PFSK-1 (cell line): ENCODE results near the gene PAX1.

Experiments used
- FOXP2 ChIP-seq: optimal IDR thresholded peaks from 2 replicates; pipeline ENCODE3; 2011; ENCODE audit warnings: borderline replicate concordance, control low read depth, inconsistent platforms; ENCODE audit not compliant: insufficient read depth; ENCODE audit errors: extremely low read length, extremely low read depth
- POLR2AphosphoS5 ChIP-seq: IDR thresholded peaks from 2 replicates; pipeline ENCODE4 v1.6.1; 2012; ENCODE audit warnings: low read depth, mild to moderate bottlenecking, control low read depth, low read length, moderate library complexity
- REST ChIP-seq, 2 experiments: IDR thresholded peaks; 2 replicates each; pipeline versions ENCODE4 v1.6.1 to v1.8.0; 2011 to 2012; ENCODE audit warnings: low read depth in 2 of 2, low read length in 2 of 2, control low read depth in 1 of 2, inconsistent platforms in 1 of 2, mild to moderate bottlenecking in 1 of 2, moderate library complexity in 1 of 2; ENCODE audit not compliant: insufficient read depth in 1 of 2
- SIN3A ChIP-seq: IDR thresholded peaks from 2 replicates; pipeline ENCODE4 v1.6.1; 2012; ENCODE audit warnings: mild to moderate bottlenecking, low read length, moderate library complexity, borderline replicate concordance; ENCODE audit not compliant: insufficient read depth
- TAF1 ChIP-seq: IDR thresholded peaks from 2 replicates; pipeline ENCODE4 v1.6.1; 2012; ENCODE audit warnings: low read length, control low read depth, borderline replicate concordance; ENCODE audit not compliant: insufficient read depth

The PAX1 gene

GRCh38 chr20:21741266-21741665 lies 35.8 kb downstream of the PAX1 start:
- TF ChIP-seq REST (IDR thresholded peaks at IDR 0.05; ENCODE audit: insufficient read depth in 1 of 2, low read depth in 2 of 2, low read length in 2 of 2) = no peak
- TF ChIP-seq POLR2AphosphoS5 = no peak
- TF ChIP-seq SIN3A = no peak
- TF ChIP-seq TAF1 = no peak
- no peak for TF ChIP-seq FOXP2

- TF ChIP-seq POLR2AphosphoS5 (no peak), FOXP2 (no peak), TAF1 (no peak), SIN3A (no peak), REST (IDR thresholded peaks at IDR 0.05; ENCODE audit: insufficient read depth in 1 of 2, low read depth in 2 of 2, low read length in 2 of 2) (no peak)
These were observed 57.2 kb downstream of the PAX1 start for GRCh38 chr20:21762646-21763045.

- TF ChIP-seq SIN3A (no peak), REST (IDR thresholded peaks at IDR 0.05; ENCODE audit: insufficient read depth in 1 of 2, low read depth in 2 of 2, low read length in 2 of 2) (no peak), POLR2AphosphoS5 (no peak), FOXP2 (no peak), TAF1 (no peak)
These were observed 61.8 kb downstream of the PAX1 start for GRCh38 chr20:21767200-21767738.

- TF ChIP-seq TAF1 (no peak), FOXP2 (no peak), SIN3A (no peak), REST (IDR thresholded peaks at IDR 0.05; ENCODE audit: insufficient read depth in 1 of 2, low read depth in 2 of 2, low read length in 2 of 2) (no peak), POLR2AphosphoS5 (no peak)
These were observed 62.3 kb downstream of the PAX1 start for GRCh38 chr20:21767739-21768223.
